Adipocyte (in vitro differentiated cells): ENCODE measurements around the gene SLC7A10.

Source experiments
- DNase-seq: peaks from one replicate; pipeline ENCODE4 v3.0.0-alpha.2; 2015; ENCODE audit warnings: low read depth
- H3K27me3 ChIP-seq: replicated peaks from 2 replicates; pipeline ENCODE4 v1.7.0; 2013; ENCODE audit warnings: mild to moderate bottlenecking, low read length, moderate library complexity; ENCODE audit not compliant: control insufficient read depth, insufficient read depth
- H3K36me3 ChIP-seq: 2 replicates; pipeline ENCODE4 v1.7.0; 2013; ENCODE audit warnings: low read length, mild to moderate bottlenecking, moderate library complexity; ENCODE audit not compliant: control insufficient read depth, insufficient read depth, severe bottlenecking
- H3K4me1 ChIP-seq: 2 replicates; pipeline ENCODE4 v1.7.0; 2013; ENCODE audit warnings: mild to moderate bottlenecking, low read length, moderate library complexity; ENCODE audit not compliant: control insufficient read depth, insufficient read depth
- H3K4me3 ChIP-seq: 2 replicates; pipeline ENCODE4 v1.7.0; 2013; ENCODE audit warnings: mild to moderate bottlenecking, low read length, moderate library complexity
- H3K9ac ChIP-seq: 2 replicates; pipeline ENCODE4 v1.7.0; 2013; ENCODE audit warnings: mild to moderate bottlenecking, low read length, moderate library complexity
- H3K9me3 ChIP-seq: 2 replicates; pipeline ENCODE4 v1.7.0; 2013; ENCODE audit warnings: mild to moderate bottlenecking, low read length, moderate library complexity; ENCODE audit not compliant: control insufficient read depth

The SLC7A10 gene

DNA sequence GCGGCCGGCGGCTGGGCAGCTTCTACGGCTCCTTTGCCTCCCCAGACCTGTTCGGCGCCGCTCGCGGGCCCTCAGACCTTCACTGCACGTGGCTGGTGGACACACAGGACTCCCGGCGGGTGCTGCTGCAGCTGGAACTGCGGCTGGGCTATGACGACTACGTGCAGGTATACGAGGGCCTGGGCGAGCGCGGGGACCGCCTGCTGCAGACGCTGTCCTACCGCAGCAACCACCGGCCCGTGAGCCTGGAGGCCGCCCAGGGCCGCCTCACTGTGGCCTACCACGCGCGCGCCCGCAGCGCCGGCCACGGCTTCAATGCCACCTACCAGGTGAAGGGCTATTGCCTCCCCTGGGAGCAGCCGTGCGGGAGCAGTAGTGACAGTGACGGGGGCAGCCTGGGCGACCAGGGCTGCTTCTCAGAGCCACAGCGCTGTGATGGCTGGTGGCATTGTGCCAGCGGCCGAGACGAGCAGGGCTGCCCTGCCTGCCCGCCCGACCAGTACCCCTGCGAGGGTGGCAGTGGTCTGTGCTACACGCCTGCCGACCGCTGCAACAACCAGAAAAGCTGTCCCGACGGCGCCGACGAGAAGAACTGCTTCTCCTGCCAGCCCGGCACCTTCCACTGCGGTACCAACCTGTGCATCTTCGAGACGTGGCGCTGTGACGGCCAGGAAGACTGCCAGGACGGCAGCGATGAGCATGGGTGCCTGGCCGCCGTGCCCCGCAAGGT lies 20.0 kb downstream of the SLC7A10 start:
- H3K4me1 ChIP-seq: peaks cover 4% of the 10 kb centered on the region
- H3K4me3 ChIP-seq: no peak overlapping the region
- no peaks in the 10 kb centered on the region for H3K27me3 ChIP-seq
- H3K9ac ChIP-seq: no peak overlapping the region
- DNase-seq: no peak
- H3K36me3 ChIP-seq: peaks cover 13% of the 10 kb centered on the region
- no peaks in the 10 kb centered on the region for H3K9me3 ChIP-seq

DNA sequence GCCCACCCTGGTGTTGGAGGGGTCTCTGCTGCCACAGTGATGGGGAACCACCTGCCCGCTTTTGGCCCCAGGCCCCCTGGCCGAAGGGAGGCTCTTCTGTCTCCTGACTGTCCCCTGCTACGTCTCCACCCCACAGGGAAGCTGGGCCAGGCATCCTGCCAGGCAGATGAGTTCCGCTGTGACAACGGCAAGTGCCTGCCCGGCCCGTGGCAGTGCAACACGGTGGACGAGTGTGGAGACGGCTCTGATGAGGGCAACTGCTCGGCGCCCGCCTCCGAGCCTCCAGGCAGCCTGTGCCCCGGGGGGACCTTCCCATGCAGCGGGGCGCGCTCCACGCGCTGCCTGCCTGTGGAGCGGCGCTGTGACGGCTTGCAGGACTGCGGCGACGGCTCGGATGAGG lies 20.5 kb downstream of the SLC7A10 start:
- Histone ChIP-seq H3K27me3 (no peaks in the 10 kb centered on the region), H3K36me3 (peaks cover 13% of the 10 kb centered on the region), H3K9ac (no peak overlapping the region), H3K4me1 (peaks cover 4% of the 10 kb centered on the region), H3K4me3 (no peak overlapping the region), H3K9me3 (no peaks in the 10 kb centered on the region)
- DNase-seq: no peak

DNA sequence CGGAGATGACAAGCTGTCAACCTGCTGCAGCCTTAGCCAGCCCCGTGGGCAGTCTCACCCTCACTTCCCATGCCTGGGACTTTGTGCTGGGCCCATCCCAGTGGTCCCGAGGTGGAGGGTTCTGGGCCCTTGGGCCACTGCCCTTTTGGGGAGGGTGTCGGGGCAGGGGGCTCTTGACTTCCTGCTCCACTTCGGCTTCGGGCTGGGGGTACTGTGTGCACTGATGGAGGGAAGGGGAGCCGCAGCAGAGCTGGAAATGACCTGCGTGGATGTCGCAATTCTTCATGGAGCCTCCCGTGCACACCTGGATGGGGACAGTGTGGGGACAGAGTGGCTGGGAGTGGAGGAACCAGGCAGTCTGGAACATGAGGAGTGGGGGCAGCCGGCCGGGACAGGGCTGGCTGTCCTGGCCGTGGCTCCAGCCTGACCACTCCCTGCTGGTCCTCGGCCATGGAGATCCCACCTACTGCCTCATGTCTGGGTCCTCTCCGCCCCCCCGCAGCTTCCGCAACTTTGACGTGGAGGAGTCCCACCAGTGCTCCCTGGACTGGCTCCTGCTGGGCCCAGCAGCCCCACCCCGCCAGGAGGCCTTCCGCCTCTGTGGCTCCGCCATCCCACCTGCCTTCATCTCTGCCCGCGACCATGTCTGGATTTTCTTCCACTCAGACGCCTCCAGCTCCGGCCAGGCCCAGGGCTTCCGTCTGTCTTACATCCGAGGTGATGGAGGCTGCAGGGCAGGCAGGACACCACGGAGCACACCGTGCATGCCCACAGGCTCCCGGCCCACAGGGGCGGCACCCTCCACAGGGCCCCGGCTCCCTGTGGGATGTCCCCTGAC lies 21.3 kb downstream of the SLC7A10 start:
- Histone ChIP-seq H3K4me1 (peaks cover 3% of the 10 kb centered on the region), H3K4me3 (no peak overlapping the region), H3K9me3 (no peaks in the 10 kb centered on the region), H3K9ac (no peak overlapping the region), H3K27me3 (no peaks in the 10 kb centered on the region), H3K36me3 (peaks cover 13% of the 10 kb centered on the region)
- no peak for DNase-seq

DNA sequence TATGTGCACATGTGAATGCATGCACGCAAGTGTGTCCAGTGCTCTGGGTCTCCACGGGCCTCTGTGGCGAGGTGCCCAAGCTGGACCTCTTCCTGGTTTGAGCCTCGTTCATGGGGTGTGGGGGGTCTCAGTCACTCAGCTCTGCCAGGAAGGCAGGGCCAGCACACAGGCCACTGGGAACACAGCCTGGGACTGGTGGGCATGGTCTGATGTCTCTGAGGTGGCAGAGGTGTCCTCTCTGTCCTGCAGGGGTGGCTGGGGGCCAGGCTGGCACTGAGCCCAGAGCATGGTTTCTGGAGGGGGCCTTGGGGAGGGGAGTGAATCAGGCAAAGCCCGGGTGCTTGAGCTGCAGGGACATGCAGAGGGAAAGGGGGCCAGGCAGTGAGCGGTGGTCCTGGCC lies 22.1 kb downstream of the SLC7A10 start:
- no peak overlapping the region for H3K9ac ChIP-seq
- H3K4me1 ChIP-seq: no peaks in the 10 kb centered on the region
- peaks cover 16% of the 10 kb centered on the region for H3K36me3 ChIP-seq
- no peaks in the 10 kb centered on the region for H3K9me3 ChIP-seq
- no peak for DNase-seq
- H3K4me3 ChIP-seq: no peak overlapping the region
- no peaks in the 10 kb centered on the region for H3K27me3 ChIP-seq

DNA sequence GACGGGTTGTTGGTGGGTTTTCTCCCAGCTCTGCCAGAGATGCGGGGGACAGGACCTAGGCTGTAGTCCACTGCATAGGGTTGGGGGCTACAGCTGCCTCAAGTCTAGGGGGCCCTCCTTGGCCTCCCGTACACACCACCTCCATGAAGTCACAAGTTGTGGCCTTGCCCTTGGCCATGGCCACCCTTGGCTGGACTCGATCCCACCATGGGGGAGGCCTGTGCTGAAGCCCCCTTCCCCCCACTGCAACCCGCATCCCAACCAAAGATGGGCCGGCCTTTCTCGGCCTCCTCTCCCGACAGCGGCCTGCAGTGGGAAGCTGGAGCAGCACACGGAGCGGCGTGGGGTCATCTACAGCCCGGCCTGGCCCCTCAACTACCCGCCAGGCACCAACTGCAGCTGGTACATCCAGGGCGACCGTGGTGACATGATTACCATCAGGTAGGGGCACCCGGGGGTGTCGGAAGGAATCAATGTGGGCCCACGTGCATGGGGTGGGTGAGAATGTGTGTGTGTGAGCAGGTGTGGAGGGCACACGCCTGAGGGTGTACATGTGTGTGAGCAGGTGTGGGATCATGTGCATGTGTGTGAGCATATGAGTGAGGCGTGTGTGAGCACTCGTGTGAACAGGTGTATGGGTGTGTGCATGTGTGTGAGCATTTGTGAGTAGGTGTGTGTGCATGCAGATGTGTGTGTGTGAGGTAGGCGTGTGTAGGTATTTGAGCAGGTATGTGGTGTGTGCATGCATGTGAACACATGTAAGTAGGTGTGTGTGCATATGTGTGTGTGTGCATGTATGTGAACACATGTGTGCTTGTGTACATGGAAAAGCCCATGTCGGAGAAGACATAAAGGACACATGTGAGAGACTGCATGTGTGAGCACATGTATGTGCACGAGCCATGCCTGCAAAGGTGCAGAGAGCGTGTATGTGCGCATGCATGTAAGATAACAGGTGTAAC lies 22.8 kb downstream of the SLC7A10 start:
- Histone ChIP-seq H3K4me1 (no peaks in the 10 kb centered on the region), H3K36me3 (peaks cover 22% of the 10 kb centered on the region), H3K27me3 (no peaks in the 10 kb centered on the region), H3K9ac (no peak overlapping the region), H3K4me3 (no peak overlapping the region), H3K9me3 (no peaks in the 10 kb centered on the region)
- DNase-seq: no peak

DNA sequence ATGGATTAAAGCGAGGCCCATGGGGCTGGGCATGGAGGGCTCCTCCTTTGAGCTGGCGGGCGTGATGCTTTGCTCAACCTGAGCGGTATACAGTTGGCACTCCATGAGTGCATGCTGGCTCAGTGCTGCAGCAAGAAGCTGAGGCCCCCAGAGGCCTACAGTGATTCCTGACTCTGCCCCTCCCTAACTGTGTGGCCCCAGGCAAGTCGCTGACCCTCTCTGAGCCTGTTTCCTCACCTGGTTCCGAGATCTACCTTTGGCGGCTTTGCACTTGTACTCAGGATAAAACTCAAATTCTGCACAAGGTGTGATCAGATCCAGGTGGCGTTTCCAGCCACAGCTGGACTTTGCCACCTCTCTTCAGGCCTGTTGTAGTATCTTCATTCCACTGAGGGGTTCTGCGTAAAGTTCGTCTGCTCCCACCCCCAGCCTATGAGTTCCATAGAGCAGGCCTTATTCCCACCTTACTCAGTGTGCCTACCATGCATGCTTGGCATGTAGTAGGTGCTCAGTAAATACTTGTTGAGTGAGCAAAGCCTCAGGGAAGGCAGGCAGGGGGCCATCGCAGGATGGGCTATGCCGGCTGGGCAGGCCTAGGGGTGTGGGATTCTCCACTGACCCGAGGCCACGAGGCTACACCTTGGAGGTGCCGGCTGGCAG lies 23.6 kb downstream of the SLC7A10 start:
- Histone ChIP-seq H3K4me3 (no peak overlapping the region), H3K9me3 (no peaks in the 10 kb centered on the region), H3K4me1 (no peaks in the 10 kb centered on the region), H3K27me3 (no peaks in the 10 kb centered on the region), H3K9ac (no peak overlapping the region), H3K36me3 (peaks cover 25% of the 10 kb centered on the region)
- no peak for DNase-seq

DNA sequence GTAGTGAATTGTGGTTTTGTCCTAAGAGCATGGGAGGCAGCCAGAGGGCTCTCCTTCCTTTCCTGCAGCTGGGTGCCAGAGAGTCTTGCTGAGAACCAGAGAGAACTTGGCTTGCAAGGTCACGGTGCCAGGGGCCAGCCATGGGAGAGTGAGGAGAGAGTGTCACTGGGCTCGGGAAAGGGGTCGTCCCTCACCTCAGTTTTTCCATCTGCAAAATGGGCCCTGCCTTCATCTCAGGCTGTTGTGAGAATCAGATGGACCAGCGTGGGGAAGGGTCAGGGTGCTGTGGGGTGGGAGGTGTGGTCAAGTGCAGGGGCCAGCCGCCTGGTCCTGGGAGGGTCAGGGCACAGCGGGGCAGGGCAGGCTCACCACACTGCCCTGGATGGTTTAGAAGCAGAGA lies 24.2 kb downstream of the SLC7A10 start:
- H3K27me3 ChIP-seq: no peaks in the 10 kb centered on the region
- H3K9me3 ChIP-seq: no peaks in the 10 kb centered on the region
- no peaks in the 10 kb centered on the region for H3K4me1 ChIP-seq
- H3K9ac ChIP-seq: no peak overlapping the region
- H3K36me3 ChIP-seq: peaks cover 29% of the 10 kb centered on the region
- no peak for DNase-seq
- H3K4me3 ChIP-seq: no peak overlapping the region

DNA sequence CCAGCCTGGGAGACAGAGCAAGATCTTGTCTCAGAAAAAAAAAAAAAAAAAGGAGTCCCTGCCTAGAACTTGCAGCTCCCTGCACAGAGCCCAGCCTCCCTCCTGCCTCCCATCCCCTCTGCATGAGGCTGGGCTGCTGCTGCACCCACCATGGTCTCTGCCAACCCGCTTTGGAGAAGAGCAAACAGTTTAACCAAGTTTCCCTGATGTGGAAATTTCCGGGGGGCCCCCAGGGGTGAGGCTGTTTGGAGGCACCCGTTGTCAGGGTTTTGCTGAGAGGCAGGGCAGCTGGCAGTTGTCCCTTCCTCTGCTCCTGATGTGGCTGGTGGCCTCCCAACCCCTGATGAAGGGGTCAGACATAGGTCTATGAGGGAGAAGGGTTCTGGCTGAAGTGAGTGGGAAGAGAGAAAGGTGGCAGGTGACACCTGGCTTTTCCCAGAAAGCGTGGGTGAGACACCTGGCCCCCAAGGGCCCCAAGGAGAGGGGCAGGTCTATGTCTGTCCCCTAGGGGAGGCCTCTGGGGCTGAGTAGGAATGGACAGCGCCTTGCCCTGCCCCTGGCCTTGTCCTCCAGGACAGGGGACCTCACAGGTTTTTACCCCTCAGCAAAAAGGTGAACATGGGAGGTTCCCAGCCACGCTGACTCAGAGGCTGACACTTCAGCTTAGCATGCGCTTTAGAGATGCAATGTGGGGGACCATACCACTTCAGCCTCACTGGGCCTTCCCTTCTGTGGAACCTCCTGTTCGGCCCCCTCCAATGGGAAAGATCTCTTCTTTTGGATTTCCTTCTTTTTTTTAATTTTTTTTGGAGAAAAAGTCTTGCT lies 26.0 kb downstream of the SLC7A10 start:
- H3K4me3 ChIP-seq: no peak overlapping the region
- H3K27me3 ChIP-seq: no peaks in the 10 kb centered on the region
- peaks cover 29% of the 10 kb centered on the region for H3K36me3 ChIP-seq
- H3K9me3 ChIP-seq: no peaks in the 10 kb centered on the region
- H3K9ac ChIP-seq: no peak overlapping the region
- peaks cover 8% of the 10 kb centered on the region for H3K4me1 ChIP-seq
- no peak for DNase-seq

DNA sequence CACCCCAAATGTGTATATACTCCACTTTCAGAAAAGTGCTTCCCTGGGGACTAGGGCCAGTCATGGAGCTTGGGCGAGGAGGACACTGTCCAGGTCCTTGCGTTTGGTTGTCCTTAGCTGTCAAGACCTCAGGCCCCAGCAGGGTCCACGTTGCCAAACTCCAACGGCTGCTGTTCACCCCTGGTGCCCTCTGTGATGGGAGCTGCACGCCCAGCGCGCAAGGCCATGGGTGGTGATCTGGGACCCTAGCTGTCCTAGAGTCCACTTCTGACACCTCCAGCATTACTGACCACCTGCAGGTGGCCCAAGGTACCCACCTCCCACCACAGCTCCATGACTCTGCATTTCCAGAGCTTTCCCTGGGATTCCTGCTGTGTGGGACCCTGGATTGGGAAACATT lies 27.5 kb downstream of the SLC7A10 start:
- peaks cover 24% of the 10 kb centered on the region for H3K36me3 ChIP-seq

DNA sequence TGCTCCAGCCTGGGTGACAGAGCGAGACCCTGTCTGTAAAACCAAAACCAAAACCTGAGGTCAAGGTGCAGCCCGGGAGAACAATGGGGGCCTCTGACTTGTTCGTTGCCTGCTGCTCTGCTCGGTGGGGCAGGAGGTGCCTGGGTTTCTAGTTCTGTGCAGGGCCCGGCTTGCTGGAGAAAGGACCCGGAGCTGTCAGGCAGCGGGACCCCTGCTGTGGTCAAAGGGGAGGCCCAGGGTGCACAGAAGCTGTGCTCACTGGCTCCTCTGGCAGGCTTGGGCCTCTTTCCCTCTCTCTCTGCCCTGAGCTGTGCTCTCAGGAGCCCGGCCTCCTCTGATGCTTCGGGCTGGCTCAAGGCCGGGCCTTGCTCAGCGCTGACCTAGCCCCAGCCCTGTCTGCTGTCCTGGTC lies 28.1 kb downstream of the SLC7A10 start:
- DNase-seq: no peak
- Histone ChIP-seq H3K4me3 (no peak overlapping the region), H3K9ac (no peak overlapping the region), H3K9me3 (no peaks in the 10 kb centered on the region), H3K27me3 (peaks cover 8% of the 10 kb centered on the region), H3K36me3 (peaks cover 20% of the 10 kb centered on the region), H3K4me1 (peaks cover 8% of the 10 kb centered on the region)

More for the DNA sequence above, 27.5 kb downstream of the SLC7A10 start:
- peaks cover 5% of the 10 kb centered on the region for H3K27me3 ChIP-seq
- H3K9me3 ChIP-seq: no peaks in the 10 kb centered on the region
- H3K4me3 ChIP-seq: no peak overlapping the region
- DNase-seq: no peak
- H3K4me1 ChIP-seq: peaks cover 8% of the 10 kb centered on the region
- H3K9ac ChIP-seq: no peak overlapping the region
